Measurements from ENCODE around the gene NCOA7.

GRCh38 chr6:125792680-125793079, 1.9 kb downstream of the NCOA7 start:
- no peak for TF ChIP-seq CTCF (conservative IDR thresholded peaks at IDR 0.05)
- TF ChIP-seq EZH2 (IDR thresholded peaks at IDR 0.05; ENCODE audit: low read depth), result no peak

Data from PC-9 (cell line).